ENCODE measurements around the gene PHLDB1.
"Not testable (repeated sequence)": the region's sequence is repeated elsewhere in the genome, so short reads cannot be mapped to it uniquely, and the experiment has no call there.

PHLDB1 gene

DNA sequence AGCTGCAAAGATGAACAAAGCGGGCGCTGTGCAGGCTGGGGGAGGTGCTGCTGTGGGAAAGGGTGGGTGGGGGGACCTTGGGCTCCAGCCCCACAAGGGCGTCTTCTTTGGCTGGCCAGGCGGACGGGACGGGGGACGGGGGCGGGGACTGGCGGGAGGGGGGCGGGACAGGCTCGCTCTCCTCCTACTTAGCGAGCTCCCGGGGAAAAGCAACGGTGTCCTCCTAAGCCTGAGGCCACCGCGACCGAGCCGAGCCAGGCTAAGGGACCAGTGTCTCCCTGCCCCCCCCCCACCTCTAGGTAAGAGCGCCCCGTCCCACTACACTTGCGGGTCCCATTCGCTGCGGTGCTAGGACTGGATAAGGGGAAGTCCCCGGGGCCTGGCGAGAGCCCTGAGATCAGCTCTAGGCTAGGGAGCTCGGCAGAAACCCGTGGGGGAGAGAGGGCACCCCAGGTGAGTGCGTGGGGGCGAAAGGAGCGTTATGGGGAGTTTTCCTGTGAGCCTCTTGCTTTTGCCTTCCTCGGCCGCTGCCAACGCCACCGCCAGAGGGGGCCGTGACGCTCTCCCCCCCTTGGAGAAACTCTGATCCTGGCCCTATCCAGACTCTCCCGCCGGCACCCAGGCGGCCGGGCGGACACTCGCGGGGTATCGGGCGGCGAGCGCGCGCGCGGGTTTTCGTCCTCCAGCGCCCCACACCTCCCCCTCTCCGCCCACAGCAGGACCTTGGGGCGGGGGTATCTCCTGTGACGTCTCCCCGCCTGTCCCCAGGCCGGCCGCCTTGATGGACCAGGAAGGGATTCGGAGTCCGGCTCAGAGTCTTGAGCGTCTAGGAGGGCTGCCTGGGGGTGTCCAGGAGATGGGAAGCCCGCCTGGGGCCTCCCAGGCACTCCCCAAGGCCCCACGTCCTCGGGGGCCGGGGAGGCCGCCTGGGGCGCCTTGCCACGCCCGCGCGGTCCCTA, at the start of gene PHLDB1:
PHLDB1 (plus strand) TSS at position 215 of the 959 bp plus-strand sequence. CDS start 6,222 bp downstream, outside the sequence.
- DNase-seq = peak; percentile 67
- in situ Hi-C loops (cut with HindIII; ENCODE audit: low pct_ligation_motif_present, low pct_unique_long_range_greater_than_20kb, low sequenced_read_pairs) = no loop called here

DNA sequence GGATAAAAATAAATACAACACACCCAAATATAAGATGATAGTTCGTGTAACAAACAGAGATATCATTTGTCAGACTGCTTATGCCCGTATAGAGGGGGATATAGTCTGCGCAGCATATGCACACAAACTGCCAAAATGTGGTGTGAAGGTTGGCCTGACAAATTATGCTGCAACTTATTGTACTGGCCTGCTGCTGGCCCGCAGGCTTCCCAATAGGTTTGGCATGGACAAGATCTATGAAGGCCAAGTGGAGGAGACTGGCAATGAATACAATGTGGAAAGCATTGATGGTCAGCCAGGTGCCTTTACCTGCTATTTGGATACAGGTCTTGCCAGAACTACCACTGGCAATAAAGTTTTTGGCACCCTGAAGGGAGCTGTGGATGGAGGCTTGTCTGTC, 46.6 kb upstream of the PHLDB1 start:
- in situ Hi-C loops (cut with HindIII; ENCODE audit: low pct_ligation_motif_present, low pct_unique_long_range_greater_than_20kb, low sequenced_read_pairs) = no loop called here

DNA sequence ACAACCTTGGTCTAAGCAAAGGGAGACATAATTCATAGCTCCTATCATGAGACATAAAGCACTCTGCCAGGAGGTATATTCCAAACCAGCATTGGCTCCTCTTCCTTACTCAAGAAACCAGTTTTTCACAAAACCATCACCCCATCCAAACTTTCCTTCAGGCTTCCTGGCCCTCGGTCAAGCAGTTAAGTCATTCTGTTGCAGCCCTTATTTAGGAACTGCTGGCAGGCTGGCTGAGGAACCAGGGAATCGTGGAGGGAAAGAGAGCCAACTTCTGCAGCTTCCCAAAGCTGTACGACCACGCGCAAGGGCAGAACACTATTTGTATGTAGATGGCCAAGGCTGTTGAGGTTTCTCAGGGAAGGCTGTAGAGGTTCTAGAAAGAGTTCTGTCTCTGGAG, 42.4 kb upstream of the PHLDB1 start:
- no peak for DNase-seq
- in situ Hi-C loops (cut with HindIII; ENCODE audit: low pct_ligation_motif_present, low pct_unique_long_range_greater_than_20kb, low sequenced_read_pairs) = no loop called here

More for the DNA sequence above, 46.6 kb upstream of the PHLDB1 start:
- DNase-seq = no peak

DNA sequence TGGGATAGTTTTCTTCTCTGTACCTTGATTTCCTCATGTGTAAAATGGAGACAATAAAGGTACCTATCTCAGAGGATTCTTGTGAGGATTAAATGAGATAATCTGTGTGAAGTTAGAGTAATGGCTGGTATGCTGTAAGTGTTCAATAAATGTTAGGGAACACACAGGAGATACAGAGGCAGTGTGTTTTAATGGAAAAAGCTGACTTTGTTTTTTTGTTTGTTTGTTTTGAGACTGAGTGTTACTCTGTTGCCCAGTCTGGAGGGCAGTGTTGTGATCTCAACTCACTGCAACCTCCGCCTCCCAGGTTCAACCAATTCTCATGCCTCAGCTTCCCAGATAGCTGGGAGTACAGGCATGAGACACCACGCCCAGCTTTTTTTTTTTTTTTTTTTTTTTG, 37.7 kb upstream of the PHLDB1 start:
- no peak for DNase-seq

DNA sequence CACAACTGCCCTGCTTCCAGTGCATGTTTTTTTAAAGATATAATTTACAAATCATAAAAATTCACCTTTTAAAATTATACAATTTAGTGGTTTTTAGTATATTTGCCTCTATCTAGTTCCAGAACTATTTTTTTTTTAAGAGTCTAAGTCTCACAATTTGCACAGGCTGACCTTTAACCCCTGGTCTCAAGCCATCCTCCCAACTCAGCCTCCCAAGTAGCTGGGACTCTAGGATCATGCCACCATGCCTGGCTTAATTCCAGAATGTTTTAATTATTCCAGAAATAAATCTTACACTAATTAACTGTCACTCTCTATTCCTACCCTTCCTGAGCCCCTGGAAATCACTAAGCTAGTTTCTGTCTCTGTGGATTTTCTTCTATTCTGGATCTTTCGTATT, 36.6 kb upstream of the PHLDB1 start:
- in situ Hi-C loops (cut with HindIII; ENCODE audit: low pct_ligation_motif_present, low pct_unique_long_range_greater_than_20kb, low sequenced_read_pairs) = no loop called here
- no peak for DNase-seq

More for the DNA sequence above, 37.7 kb upstream of the PHLDB1 start:
- in situ Hi-C loops (cut with HindIII; ENCODE audit: low pct_ligation_motif_present, low pct_unique_long_range_greater_than_20kb, low sequenced_read_pairs) = no loop called here

DNA sequence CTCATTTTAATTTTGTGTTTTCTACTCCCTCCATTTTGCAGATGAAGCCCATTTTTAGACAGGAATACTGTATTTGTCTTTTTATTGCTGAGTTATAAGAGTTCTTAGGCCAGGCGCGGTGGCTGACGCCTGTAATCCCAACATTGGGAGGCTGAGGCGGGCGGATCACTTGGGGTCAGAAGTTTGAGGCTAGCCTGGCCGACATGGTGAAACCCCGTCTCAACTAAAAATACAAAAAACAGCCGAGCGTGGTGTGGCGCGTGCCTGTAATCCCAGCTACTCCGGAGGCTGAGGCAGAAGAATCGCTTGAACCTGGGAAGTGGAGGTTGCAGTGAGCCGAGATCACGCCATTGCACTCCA, 35.7 kb upstream of the PHLDB1 start:
- DNase-seq; in situ Hi-C loops (cut with HindIII; ENCODE audit: low pct_ligation_motif_present, low pct_unique_long_range_greater_than_20kb, low sequenced_read_pairs): not testable (repeated sequence)

DNA sequence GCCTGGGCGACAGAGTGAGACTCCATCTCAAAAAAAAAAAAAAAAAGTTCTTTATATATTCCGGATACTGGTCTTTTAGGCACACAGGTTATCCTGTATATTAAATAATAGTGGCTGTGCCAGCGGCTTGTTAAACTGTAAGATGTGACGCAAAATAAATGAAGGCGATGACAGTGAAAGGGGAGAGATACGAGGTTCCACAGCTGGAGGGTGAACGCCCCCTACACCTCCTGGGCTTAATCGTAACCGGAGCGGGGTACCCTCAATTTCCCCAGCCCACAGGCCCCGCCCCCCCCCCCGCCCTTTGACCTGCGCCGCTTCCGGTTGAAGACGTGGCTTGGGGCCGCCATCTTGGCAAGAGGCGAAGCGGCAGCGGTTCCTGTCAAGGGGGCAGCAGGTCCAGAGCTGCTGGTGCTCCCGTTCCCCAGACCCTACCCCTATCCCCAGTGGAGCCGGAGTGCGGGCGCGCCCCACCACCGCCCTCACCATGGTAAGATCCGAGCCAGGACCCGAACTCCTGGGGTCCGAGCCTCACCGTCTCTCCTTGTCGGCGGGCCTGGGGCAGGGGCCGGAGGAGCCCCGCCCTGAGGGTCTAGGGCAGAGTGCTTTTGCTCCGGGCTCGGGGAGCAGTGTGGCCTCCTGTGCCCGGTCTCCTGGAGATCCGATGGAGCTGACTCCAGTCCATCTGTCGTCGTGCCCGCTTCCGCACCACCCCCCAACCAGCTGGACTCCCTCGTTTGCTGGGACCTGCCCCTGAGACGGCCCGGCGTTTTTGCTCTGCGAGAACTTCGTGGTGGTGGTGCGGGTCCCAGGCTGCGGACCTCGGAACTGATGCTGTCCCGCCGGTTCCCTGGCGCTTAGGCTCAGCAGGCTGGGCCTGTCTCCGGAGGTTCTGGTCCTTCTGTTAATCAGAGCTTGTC, 35.1 kb upstream of the PHLDB1 start, which contains the start of gene ARCN1:
ARCN1 (plus strand) TSS at position 349 of the 920 bp plus-strand sequence; CDS start at position 488, 139 bp downstream.
- in situ Hi-C loops (cut with HindIII; ENCODE audit: low pct_ligation_motif_present, low pct_unique_long_range_greater_than_20kb, low sequenced_read_pairs) = no loop called here
- peak; percentile 65 for DNase-seq

DNA sequence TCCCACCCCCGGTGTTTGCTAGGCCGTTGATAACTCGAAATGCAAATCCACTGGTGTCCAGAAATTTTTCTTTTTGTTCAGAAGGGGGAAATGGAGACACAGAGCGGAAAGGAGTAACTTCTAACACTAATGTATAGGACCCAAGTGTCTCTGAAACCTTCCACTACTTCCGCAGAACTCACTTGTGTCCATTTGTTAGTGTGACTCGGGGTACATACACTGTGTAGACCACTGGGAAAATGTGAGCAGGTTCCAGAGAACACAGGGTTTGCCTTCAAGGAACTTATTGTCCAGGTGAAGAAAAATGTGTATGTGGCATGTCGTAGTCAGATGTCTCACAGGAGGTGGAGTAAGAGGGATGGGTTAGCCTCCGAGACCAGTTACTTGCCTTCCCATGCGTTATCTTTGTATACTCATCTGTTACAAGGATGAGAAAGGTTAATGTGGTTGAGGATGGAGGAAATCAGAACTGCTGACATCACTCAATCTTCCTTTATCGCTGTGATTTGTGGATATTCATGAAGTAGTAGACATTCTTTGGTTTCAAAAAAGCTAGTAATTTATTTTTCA, 34.3 kb upstream of the PHLDB1 start:
- in situ Hi-C loops (cut with HindIII; ENCODE audit: low pct_ligation_motif_present, low pct_unique_long_range_greater_than_20kb, low sequenced_read_pairs) = no loop called here
- peak; percentile 14 for DNase-seq

DNA sequence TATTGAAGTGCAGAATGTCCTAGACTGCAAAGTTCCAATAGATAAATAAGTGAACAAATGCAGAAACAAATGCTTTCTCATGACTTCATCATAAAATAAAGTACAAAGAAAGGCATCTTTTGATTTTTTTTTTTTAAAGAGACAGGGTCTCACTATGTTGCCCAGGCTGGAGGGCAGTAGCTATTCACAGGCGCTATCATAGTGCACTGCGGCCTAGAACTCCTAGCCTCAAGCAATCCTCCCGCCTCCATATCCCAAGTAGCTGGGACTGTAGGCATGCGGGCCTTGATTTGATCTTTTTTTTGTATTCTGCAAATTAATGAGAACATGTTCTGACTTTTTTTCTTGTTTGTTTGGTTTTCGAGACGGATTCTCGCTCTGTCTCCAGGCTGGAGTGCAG, 32.8 kb upstream of the PHLDB1 start:
- DNase-seq = no peak
- in situ Hi-C loops (cut with HindIII; ENCODE audit: low pct_ligation_motif_present, low pct_unique_long_range_greater_than_20kb, low sequenced_read_pairs) = no loop called here

DNA sequence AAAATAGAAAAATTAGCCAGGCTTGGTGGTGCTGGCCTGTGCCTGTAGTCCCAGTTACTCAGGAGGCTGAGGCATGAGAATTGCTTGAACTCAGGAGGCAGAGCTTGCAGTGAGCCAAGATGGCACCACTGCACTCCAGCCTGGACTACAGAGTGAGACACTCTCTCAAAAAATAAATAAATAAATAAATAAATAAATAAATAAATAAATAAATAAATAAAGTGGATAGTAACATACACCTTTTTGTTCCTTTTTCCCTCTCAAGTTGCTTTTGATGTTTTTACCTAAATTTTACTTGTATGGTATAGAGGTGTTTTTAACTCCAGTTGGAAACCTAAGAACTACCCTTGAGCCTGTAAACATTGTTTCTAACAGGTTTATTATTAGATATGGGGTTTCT, 29.4 kb upstream of the PHLDB1 start:
- DNase-seq; in situ Hi-C loops (cut with HindIII; ENCODE audit: low pct_ligation_motif_present, low pct_unique_long_range_greater_than_20kb, low sequenced_read_pairs): not testable (repeated sequence)

DNA sequence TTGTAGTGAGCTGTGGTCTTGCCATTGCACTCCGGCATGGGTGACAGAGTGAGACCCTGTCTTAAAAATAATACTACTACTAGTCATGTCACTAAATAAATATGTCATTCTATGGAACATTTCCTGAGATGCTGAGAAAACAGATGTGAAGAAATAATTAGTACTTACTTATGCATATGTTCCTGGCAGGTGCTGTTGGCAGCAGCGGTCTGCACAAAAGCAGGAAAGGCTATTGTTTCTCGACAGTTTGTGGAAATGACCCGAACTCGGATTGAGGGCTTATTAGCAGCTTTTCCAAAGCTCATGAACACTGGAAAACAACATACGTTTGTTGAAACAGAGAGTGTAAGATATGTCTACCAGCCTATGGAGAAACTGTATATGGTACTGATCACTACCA, 26.4 kb upstream of the PHLDB1 start:
- in situ Hi-C loops (cut with HindIII; ENCODE audit: low pct_ligation_motif_present, low pct_unique_long_range_greater_than_20kb, low sequenced_read_pairs) = no loop called here
- no peak for DNase-seq

DNA sequence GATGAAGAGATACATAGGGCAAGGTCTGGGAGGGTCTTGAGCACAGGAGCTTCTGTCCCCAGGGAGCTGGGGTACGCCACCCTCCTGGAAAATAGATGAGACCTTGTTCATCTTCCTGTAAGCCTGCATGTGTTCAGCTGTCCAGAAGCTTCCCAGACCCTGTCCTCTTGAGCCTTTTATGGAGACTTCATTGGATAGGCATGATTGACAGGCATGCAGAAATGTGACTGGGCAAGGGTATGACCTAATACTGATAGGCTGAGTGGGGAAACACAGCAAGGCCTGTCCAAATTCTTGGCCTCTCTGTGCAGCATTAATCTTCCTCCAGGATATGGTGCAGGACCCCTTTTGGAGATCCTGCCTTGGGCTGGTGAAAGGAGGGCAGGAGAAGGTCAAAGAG, 19.5 kb upstream of the PHLDB1 start:
- in situ Hi-C loops (cut with HindIII; ENCODE audit: low pct_ligation_motif_present, low pct_unique_long_range_greater_than_20kb, low sequenced_read_pairs) = no loop called here
- no peak for DNase-seq

DNA sequence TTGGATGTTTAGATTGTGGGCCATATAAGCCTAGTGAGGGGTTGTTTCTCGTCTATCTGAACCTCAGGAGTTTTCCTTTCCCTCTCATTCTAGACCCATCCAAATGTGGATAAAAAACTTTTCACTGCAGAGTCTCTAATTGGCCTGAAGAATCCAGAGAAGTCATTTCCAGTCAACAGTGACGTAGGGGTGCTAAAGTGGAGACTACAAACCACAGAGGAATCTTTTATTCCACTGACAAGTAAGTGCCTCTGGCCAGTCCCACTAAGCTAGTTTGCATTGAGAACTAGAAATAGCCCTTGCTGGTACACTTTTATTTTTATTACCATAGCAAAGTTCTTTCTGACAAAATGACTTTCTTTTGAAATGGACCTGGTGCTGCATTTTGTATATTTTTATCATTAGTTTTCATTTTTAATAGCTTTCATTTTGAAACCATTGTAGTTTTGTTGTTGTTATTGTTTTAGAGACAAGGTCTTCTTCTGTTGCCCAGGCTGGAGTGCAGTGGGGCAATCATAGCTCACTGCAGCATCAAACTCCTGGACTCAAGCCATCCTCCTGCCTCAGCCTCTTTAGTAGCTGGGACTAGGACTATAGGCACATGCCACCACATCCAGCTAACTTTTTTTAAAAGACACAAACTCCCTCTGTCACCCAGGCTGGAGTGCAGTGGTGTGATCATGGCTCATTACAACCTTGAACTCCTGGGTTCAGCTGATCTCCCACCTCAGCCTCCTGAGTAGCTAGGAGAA, 14.6 kb upstream of the PHLDB1 start:
- DNase-seq = no peak
- in situ Hi-C loops (cut with HindIII; ENCODE audit: low pct_ligation_motif_present, low pct_unique_long_range_greater_than_20kb, low sequenced_read_pairs) = no loop called here

DNA sequence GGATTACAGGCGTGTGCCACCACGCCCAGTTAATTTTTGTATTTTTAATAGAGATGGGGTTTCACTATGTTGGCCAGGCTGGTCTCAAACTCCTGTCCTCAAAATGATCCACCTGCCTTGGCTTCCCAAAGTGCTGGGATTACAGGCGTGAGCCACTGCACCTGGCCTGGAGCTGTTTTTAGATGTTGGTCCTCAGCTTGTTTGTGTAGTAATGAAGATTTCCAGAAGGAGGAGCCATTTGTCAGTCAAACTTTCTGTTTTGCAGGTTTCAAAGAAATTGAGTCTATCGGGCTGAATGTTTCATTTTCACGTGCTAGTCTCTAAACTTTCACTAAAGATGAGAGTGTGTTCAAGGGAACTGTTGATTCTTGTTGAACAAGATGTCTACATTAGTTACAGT, 12.4 kb upstream of the PHLDB1 start:
- peak; percentile 61 for DNase-seq
- in situ Hi-C loops (cut with HindIII; ENCODE audit: low pct_ligation_motif_present, low pct_unique_long_range_greater_than_20kb, low sequenced_read_pairs) = not testable (repeated sequence)

DNA sequence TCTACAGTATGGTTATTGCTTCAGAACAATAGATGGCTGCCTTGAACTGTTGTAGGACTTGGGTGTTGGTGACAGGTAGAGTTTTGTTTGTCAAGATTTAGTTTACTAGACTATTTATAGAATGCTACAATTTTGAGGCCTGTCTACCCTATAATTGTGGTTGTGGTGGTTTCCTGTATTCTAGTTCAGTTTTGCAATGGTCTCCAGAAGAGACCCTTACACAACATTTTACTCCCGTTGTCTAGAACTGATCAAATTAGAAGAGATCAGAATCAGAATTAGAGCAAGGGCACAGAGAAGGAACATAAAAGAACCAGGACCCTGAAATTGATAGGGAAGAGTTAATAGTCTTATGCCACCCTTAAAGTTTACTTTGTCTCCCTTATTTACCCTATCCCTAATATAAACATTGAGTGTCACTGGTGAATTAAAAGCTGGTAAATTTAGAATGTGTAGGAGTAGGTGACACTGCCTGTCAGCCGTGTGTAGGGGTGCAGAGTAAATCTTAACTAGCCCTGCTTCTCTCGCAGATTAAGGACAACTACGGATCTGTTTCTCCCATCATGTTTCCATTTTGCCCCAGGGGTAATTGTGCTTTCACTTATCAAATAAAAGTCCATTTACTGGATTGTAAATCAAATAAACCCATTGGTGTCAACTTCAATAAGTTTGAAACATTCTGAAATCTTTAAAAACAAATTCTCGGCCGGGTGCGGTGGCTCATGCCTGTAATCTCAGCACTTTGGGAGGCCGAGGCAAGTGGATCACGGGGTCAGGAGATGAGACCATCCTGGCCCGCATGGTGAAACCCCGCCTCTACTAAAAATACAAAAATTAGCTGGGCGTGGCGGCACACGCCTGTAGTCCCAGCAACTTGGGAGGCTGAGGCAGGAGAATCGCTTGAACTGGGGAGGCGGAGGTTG, 10.9 kb upstream of the PHLDB1 start:
- in situ Hi-C loops (cut with HindIII; ENCODE audit: low pct_ligation_motif_present, low pct_unique_long_range_greater_than_20kb, low sequenced_read_pairs) = no loop called here

DNA sequence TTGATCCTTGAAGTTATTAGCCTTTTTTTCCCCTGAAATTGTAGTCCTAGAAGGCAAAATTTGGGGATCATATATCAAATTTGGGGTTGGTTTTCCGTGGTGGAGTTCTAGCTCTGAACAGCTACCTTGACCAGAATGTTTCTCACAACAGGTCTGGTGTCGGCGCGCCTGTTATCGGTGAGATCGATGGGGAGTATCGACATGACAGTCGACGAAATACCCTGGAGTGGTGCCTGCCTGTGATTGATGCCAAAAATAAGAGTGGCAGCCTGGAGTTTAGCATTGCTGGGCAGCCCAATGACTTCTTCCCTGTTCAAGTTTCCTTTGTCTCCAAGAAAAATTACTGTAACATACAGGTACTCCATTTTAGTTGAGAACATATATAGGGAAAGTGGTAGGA, 9.9 kb upstream of the PHLDB1 start:
- in situ Hi-C loops (cut with HindIII; ENCODE audit: low pct_ligation_motif_present, low pct_unique_long_range_greater_than_20kb, low sequenced_read_pairs) = no loop called here
- no peak for DNase-seq

More for the DNA sequence above, 10.9 kb upstream of the PHLDB1 start:
- DNase-seq = no peak

DNA sequence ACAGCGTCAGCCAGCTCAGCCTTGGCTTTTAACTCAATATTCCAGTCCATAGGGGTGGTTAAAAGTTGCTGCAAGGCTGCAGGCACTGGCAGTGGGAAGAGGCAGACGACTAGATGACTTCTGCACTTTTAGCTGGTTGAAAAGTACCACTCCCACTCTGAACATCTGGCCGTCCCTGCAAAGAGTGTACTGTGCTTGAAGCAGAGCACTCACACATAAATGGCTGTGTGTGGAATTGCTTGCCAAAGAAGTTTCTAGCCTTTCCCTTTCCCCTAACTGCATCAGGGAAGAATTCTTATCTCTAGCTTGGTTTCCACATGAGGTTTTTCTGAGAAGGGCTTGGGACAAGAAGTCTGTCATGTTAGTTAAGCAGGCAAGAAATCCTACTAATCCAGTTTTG, 5.1 kb upstream of the PHLDB1 start:
- DNase-seq = no peak
- in situ Hi-C loops (cut with HindIII; ENCODE audit: low pct_ligation_motif_present, low pct_unique_long_range_greater_than_20kb, low sequenced_read_pairs) = no loop called here
